NCI-H2171 (cell line): ENCODE data around the gene OXER1.

Source experiments
- DNase-seq: peaks from one replicate; lab custom pipeline; 2025; lab: John Stamatoyannopoulos, UW

The OXER1 gene

GRCh38 chr2:42793334-42794270, 29.7 kb upstream of the OXER1 start:
- no peak for DNase-seq

- DNase-seq, result no peak
Measured at GRCh38 chr2:42792583-42793333, 28.8 kb upstream of the OXER1 start, which contains the start of gene HAAO. HAAO (minus strand) TSS chr2:42792583; CDS start chr2:42792536, 47 bp downstream.

DNA sequence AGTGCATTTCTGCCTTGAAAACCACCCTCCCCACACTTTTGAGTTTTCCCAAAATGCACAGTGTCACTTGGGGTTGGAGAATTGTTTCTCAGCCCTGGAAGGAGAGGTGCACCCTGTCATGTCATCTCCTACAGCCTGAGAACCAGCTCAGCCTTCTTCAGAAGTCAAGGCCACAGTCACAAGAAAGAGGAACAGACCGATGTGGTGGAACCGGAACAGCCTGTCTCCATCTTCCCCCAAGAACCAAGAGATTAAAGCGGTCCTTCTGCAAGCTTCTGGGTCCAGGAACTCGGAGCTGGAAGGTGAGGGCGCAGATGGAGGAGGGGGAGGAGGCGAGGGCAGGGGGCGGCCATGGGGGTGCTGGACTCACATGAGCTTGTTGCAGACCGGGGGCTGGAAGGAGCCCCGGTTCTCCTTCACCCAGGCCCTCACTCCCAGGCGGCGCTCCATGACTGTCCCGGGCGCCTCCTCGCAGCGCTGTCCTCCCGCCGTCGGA, 28.2 kb upstream of the OXER1 start:
- DNase-seq, result no peak

GRCh38 chr2:42791606-42792005, 27.7 kb upstream of the OXER1 start:
- no peak for DNase-seq

- no peak for DNase-seq
Measured at GRCh38 chr2:42789751-42790150, 25.8 kb upstream of the OXER1 start.

- no peak for DNase-seq
Measured at GRCh38 chr2:42788882-42789281, 24.9 kb upstream of the OXER1 start.

DNA sequence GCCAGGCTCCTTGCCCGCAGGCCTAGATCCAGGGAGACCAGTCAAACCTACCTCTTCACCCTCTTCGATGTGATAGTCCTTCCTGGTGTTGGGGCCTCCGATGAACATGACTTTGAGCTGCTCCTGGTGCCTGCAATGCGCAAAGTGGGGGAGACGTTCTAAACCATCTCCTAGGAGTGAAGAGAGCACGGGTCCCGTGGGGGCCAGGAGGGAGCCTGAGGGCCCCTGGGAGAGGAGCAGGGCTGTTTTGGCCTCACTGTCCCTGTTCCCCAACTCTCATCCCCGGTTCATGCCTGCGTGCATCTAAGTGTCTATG, 24.5 kb upstream of the OXER1 start:
- no peak for DNase-seq

DNA sequence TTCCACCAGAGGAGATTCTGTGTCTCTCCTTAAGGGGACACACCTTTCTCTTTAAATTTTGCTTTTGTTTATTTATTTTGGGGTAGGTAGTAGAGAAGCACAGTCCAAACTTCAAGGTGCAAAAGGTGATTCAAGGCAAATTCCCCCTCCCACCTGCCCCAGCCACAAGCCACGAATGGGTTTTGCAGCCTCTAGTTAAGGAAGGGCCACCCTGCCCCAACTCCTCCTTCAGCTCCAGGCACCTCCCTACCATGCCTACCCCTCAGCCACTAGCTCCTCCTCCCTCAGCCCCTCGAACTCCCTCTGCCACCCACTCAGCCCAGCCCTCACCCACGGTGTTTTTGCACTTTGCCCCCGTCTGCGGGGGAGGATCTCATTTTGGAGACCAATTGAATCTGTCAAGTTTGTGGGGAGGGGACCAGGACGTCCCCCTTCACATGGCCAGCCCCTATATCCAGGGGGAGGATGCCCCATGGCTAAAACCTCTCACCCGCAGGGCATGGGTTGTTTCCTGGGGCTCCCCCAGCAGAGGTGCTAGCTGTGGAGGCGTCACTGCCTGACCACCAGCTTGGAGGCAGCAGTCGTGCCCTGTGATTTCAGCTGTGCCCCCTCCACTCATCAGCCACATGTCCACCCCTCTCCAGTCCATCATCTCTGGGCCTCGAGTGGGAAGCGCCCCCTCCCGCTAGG, 24.0 kb upstream of the OXER1 start:
- DNase-seq, result no peak

DNA sequence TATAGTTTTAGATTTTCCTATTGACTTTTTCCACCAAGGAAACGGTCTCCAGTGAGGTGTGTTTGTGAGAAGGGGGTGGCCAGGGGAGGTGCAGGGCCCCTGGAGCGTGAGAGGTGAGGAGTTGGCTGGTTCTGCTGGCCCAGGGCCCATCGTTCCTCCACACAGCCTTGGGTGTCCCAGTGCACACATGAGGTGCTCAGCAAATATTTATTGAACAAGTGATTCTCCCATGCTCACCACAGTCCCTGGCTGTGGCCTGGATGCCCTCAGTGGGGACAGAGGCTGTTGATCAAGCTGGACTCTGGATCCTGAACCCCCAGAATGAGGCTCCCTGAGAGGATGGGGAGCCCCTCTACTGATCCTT, 23.5 kb upstream of the OXER1 start:
- DNase-seq, result no peak

- DNase-seq, result no peak
Measured at GRCh38 chr2:42786561-42787345, 22.8 kb upstream of the OXER1 start.

GRCh38 chr2:42784204-42784880, 20.4 kb upstream of the OXER1 start:
- DNase-seq, result no peak

GRCh38 chr2:42783511-42783910, 19.6 kb upstream of the OXER1 start:
- DNase-seq, result no peak

GRCh38 chr2:42781181-42781580, 17.2 kb upstream of the OXER1 start:
- no peak for DNase-seq

- DNase-seq, result no peak
Measured at GRCh38 chr2:42777883-42778805, 14.2 kb upstream of the OXER1 start.

- DNase-seq, result no peak
Measured at GRCh38 chr2:42775810-42776209, 11.9 kb upstream of the OXER1 start.

DNA sequence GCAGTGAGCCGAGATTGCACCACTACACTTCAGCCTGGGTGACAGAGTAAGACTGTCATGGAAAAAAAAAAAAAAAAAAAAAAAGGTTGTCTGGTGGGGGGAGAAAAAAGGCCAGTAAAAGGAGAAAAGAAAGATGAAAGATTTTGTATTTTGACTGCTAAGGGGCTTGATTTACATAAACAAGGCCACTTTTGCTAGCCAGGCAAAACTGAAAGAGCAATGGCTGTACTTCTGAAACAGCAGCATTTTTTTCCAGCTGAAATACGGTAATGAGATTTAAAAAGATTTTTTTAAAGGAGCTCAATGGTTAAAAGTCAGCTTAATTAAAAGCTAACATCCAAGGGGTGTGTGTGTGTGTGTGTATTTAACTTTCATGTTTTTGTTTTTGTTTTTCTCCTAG, 11.3 kb upstream of the OXER1 start:
- DNase-seq, result no peak

DNA sequence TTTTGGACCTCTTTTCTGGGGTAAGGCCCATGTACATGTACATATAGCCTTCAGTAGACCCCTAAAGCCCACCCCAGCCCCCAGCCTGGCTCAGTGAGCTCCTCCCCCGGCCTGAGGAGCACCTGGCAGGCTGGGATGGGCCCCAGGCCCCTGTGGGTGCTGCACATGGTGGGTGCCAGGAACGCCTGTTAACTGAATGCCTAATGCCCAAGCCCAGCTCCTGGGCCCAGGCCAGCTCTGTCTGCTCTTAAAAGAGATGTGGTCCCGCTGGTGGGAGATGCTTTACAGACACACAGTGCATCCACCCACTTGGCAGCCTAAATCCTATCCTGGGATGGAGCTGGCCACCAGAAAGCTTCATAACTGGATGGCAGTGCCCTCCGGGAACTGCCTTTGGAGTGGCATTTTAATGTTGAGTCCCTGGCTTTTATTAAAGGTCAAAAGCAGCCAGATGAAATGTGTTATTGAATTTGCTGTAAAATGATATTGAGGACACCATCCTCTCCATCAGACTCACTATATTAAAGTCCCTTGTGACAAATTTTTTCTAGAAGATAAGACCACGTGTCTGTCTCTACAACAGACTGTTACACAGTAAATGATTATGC, 7.7 kb upstream of the OXER1 start:
- no peak for DNase-seq

DNA sequence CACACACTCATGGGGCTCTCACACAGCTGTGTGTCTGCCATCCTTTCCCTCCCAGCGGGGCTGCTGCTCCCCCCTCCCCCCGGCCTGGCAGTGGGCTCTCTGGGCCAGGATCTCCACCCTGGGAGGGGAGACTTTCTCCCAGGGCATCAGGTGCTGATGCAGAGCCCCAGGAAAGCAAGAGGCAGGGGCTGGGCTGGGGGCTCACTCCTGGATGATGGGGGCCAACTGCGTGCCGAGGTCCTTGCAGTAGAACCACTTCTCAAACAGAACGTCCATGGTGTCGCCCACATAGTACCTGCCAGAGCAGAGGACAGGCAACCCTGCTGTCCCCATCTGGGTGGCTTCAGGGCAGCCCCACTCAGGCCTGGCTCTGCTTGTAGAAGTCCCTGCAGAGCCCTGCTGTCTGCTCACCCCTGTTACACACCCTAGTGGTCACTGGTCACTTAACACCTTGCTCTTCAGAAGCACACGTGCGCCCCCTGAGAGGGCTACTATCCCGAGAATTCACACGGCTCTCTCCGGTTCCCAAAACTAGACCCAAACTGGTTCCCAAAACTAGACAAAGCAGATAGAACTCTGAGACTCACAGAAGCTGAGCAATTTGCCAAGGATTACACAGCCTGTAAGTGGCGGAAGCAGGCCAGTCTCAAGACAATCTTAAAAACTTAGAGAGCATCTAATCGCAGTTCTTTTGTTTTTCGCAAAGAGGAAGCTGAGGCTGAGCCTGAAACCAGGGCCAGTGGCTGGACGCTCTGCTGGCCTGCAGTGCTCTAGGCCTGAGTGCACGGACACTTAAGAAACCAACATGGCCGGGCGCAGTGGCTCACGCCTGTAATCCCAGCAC, 6.6 kb upstream of the OXER1 start:
- no peak for DNase-seq
